GM18526 (cell line): ENCODE data around the gene MEP1A.

Source experiments
- POLR2A ChIP-seq: IDR thresholded peaks from 3 replicates; pipeline ENCODE4 v1.6.1; 2011; ENCODE audit not compliant: insufficient read length; ENCODE audit errors: extremely low read depth

Gene MEP1A

GRCh38 chr6:46795816-46796215, 2.6 kb downstream of the MEP1A start:
- TF ChIP-seq POLR2A, result no peak

- no peak for TF ChIP-seq POLR2A
These were observed 3.8 kb downstream of the MEP1A start for GRCh38 chr6:46796848-46797580.

- no peak for TF ChIP-seq POLR2A
These were observed 6.5 kb downstream of the MEP1A start for GRCh38 chr6:46799657-46800056.

GRCh38 chr6:46808806-46809205, 15.6 kb downstream of the MEP1A start:
- TF ChIP-seq POLR2A, result no peak

- TF ChIP-seq POLR2A, result no peak
These were observed 21.9 kb downstream of the MEP1A start for GRCh38 chr6:46815130-46815529.

- no peak for TF ChIP-seq POLR2A
These were observed 23.4 kb downstream of the MEP1A start for GRCh38 chr6:46816626-46817025.

- no peak for TF ChIP-seq POLR2A
These were observed 26.4 kb downstream of the MEP1A start for GRCh38 chr6:46819561-46819960.

GRCh38 chr6:46821458-46821881, 28.3 kb downstream of the MEP1A start:
- TF ChIP-seq POLR2A, result no peak

GRCh38 chr6:46828939-46829338, 35.8 kb downstream of the MEP1A start:
- TF ChIP-seq POLR2A, result no peak

- TF ChIP-seq POLR2A, result no peak
These were observed 39.6 kb downstream of the MEP1A start for GRCh38 chr6:46832816-46833215.

- no peak for TF ChIP-seq POLR2A
These were observed 44.8 kb downstream of the MEP1A start for GRCh38 chr6:46838033-46838432.

GRCh38 chr6:46845126-46845525, 51.9 kb downstream of the MEP1A start:
- TF ChIP-seq POLR2A, result no peak

- TF ChIP-seq POLR2A, result no peak
These were observed 55.6 kb downstream of the MEP1A start for GRCh38 chr6:46848684-46849360.

GRCh38 chr6:46849361-46849690, 56.1 kb downstream of the MEP1A start:
- TF ChIP-seq POLR2A, result no peak

- TF ChIP-seq POLR2A, result no peak
These were observed 57.6 kb downstream of the MEP1A start for GRCh38 chr6:46850792-46851191.

GRCh38 chr6:46862381-46862780, 69.2 kb downstream of the MEP1A start:
- TF ChIP-seq POLR2A, result no peak

- no peak for TF ChIP-seq POLR2A
These were observed 70.6 kb downstream of the MEP1A start for GRCh38 chr6:46863791-46864190.
